ENCODE data around the gene OR10AD1.

OR10AD1 gene

GRCh38 chr12:48191096-48191495, 12.0 kb downstream of the OR10AD1 start:
- H3K27me3 ChIP-seq, result peaks cover 0 to 7% of the 10 kb centered on the region in 2 donors

GRCh38 chr12:48189331-48190125, 13.6 kb downstream of the OR10AD1 start:
- H3K4me3 ChIP-seq, result no peak overlapping the region

More at GRCh38 chr12:48191096-48191495, 12.0 kb downstream of the OR10AD1 start:
- intact Hi-C loops (cut with DNase I; ENCODE audit: low total_unique reads), result no loop called here
- H3K27ac ChIP-seq, result no peak overlapping the region
- no peak overlapping the region for H3K4me3 ChIP-seq
- no peaks in the 10 kb centered on the region for H3K36me3 ChIP-seq
- TF ChIP-seq CTCF (IDR thresholded peaks at IDR 0.05), result no peak
- H3K9me3 ChIP-seq, result no peaks in the 10 kb centered on the region
- H3K4me1 ChIP-seq, result no peaks in the 10 kb centered on the region
- DNase-seq, result no peak

GRCh38 chr12:48187916-48188695, 15.0 kb downstream of the OR10AD1 start:
- no peak for DNase-seq
- peaks cover 0 to 16% (median 12%) of the 10 kb centered on the region in 4 donors for H3K4me1 ChIP-seq
- no peak for TF ChIP-seq CTCF (IDR thresholded peaks at IDR 0.05)
- no peaks in the 10 kb centered on the region for H3K36me3 ChIP-seq
- H3K27me3 ChIP-seq, result peaks cover 0 to 25% of the 10 kb centered on the region in 2 donors
- no peak overlapping the region for H3K4me3 ChIP-seq
- H3K9me3 ChIP-seq, result no peaks in the 10 kb centered on the region
- intact Hi-C loops (cut with DNase I; ENCODE audit: low total_unique reads), result no loop called here
- H3K27ac ChIP-seq, result no peak overlapping the region

More at GRCh38 chr12:48189331-48190125, 13.6 kb downstream of the OR10AD1 start:
- intact Hi-C loops (cut with DNase I; ENCODE audit: low total_unique reads), result no loop called here
- peak; percentile 73 to 83 for TF ChIP-seq CTCF (IDR thresholded peaks at IDR 0.05)
- peaks cover 0 to 14% of the 10 kb centered on the region in 2 donors for H3K27me3 ChIP-seq
- peak; percentile 70 to 73 for DNase-seq
- no peaks in the 10 kb centered on the region for H3K36me3 ChIP-seq
- no peaks in the 10 kb centered on the region for H3K9me3 ChIP-seq
- peaks cover 0 to 5% (median under 1%) of the 10 kb centered on the region in 4 donors for H3K4me1 ChIP-seq
- H3K27ac ChIP-seq, result no peak overlapping the region

- no peak overlapping the region for H3K4me3 ChIP-seq
- peaks cover 0 to 26% (median 16%) of the 10 kb centered on the region in 4 donors for H3K4me1 ChIP-seq
- no peak overlapping the region for H3K27ac ChIP-seq
- DNase-seq, result no peak
- no peak for TF ChIP-seq CTCF (IDR thresholded peaks at IDR 0.05)
- H3K27me3 ChIP-seq, result peaks cover 0 to 31% of the 10 kb centered on the region in 2 donors
- intact Hi-C loops (cut with DNase I; ENCODE audit: low total_unique reads), result no loop called here
- H3K36me3 ChIP-seq, result no peaks in the 10 kb centered on the region
- H3K9me3 ChIP-seq, result no peaks in the 10 kb centered on the region
Measured at GRCh38 chr12:48185181-48185919, 17.7 kb downstream of the OR10AD1 start.

- no peak for TF ChIP-seq CTCF (IDR thresholded peaks at IDR 0.05)
- no peaks in the 10 kb centered on the region for H3K9me3 ChIP-seq
- H3K36me3 ChIP-seq, result no peaks in the 10 kb centered on the region
- H3K27ac ChIP-seq, result no peak overlapping the region
- peaks cover 0 to 26% (median 16%) of the 10 kb centered on the region in 4 donors for H3K4me1 ChIP-seq
- intact Hi-C loops (cut with DNase I; ENCODE audit: low total_unique reads), result no loop called here
- H3K4me3 ChIP-seq, result peak overlapping the region; percentile 56 to 86
- H3K27me3 ChIP-seq, result peaks cover 0 to 33% of the 10 kb centered on the region in 2 donors
- no peak for DNase-seq
Measured at GRCh38 chr12:48184549-48184922, 18.6 kb downstream of the OR10AD1 start.
